ENCODE data around the gene C22orf39. TPM values are rescaled to one million over a fixed set of nuclear protein-coding genes. Genes with fewer than 3 reads are reported as not detected.

The C22orf39 gene
- total RNA-seq, 4 donors from 2014 or later: 66.9 to 90.0 (median 83.1) TPM

GRCh38 chr22:19480789-19481188, 33.3 kb upstream of the C22orf39 start:
- intact Hi-C loops (cut with DNase I): no loop called here
- Histone ChIP-seq H3K9me3 (no peaks in the 10 kb centered on the region), H3K4me3 (replicated peaks in 1 of 3) (no peak overlapping the region), H3K27me3 (no peaks in the 10 kb centered on the region), H3K36me3 (no peaks in the 10 kb centered on the region), H3K27ac (no peak overlapping the region), H3K4me1 (peaks cover 15 to 16% of the 10 kb centered on the region in 2 donors)
- no peak for DNase-seq
- 62 to 65% methylated on average over 10 of the region's 10 CpGs for WGBS, 2 donors
- no peak for TF ChIP-seq POLR2A (IDR thresholded peaks at IDR 0.05)
- TF ChIP-seq, protein P1, sequence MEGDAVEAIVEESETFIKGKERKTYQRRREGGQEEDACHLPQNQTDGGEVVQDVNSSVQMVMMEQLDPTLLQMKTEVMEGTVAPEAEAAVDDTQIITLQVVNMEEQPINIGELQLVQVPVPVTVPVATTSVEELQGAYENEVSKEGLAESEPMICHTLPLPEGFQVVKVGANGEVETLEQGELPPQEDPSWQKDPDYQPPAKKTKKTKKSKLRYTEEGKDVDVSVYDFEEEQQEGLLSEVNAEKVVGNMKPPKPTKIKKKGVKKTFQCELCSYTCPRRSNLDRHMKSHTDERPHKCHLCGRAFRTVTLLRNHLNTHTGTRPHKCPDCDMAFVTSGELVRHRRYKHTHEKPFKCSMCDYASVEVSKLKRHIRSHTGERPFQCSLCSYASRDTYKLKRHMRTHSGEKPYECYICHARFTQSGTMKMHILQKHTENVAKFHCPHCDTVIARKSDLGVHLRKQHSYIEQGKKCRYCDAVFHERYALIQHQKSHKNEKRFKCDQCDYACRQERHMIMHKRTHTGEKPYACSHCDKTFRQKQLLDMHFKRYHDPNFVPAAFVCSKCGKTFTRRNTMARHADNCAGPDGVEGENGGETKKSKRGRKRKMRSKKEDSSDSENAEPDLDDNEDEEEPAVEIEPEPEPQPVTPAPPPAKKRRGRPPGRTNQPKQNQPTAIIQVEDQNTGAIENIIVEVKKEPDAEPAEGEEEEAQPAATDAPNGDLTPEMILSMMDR (IDR thresholded peaks at IDR 0.05): no peak

- intact Hi-C loops (cut with DNase I): no loop called here
- H3K4me1 ChIP-seq: peaks cover 15 to 16% of the 10 kb centered on the region in 2 donors
- no peak overlapping the region for H3K27ac ChIP-seq
- H3K27me3 ChIP-seq: no peaks in the 10 kb centered on the region
- H3K9me3 ChIP-seq: no peaks in the 10 kb centered on the region
- DNase-seq: no peak
- H3K36me3 ChIP-seq: peaks cover 0 to 2% of the 10 kb centered on the region in 2 donors
- TF ChIP-seq POLR2A (IDR thresholded peaks at IDR 0.05): no peak
- TF ChIP-seq, protein P1 (IDR thresholded peaks at IDR 0.05): no peak
- H3K4me3 ChIP-seq (replicated peaks in 1 of 3): peak overlapping the region in 1 of 3 donors; percentile 13
- WGBS, 2 donors: 1% methylated on average over 15 of the region's 15 CpGs
Measured at GRCh38 chr22:19480173-19480568, 32.7 kb upstream of the C22orf39 start.

- TF ChIP-seq POLR2A (IDR thresholded peaks at IDR 0.05): no peak
- TF ChIP-seq, protein P1 (IDR thresholded peaks at IDR 0.05): peak in 1 of 6 experiments; percentile 15
- H3K4me3 ChIP-seq (replicated peaks in 1 of 3): peak within 1 kb of the TSS; percentile 45 to 85 (median 69)
- peaks cover 15 to 16% of the 10 kb centered on the region in 2 donors for H3K4me1 ChIP-seq
- 0% methylated on average over 37 to 39 of the region's 50 CpGs for WGBS, 2 donors
- no peaks in the 10 kb centered on the region for H3K9me3 ChIP-seq
- intact Hi-C loops (cut with DNase I): loop anchor here (10.0 kb wide), 1 partner anchor 295 kb away; no protein-coding TSS in a partner anchor
- H3K36me3 ChIP-seq: peaks cover 0 to 6% of the 10 kb centered on the region in 2 donors
- H3K27me3 ChIP-seq: no peaks in the 10 kb centered on the region
- peak within 1 kb of the TSS; percentile 96 to 99 (median 99) for H3K27ac ChIP-seq
- DNase-seq: peak; percentile 97 to 98
Measured at GRCh38 chr22:19479355-19480172, 32.1 kb upstream of the C22orf39 start, which contains the start of gene CDC45. CDC45 (plus strand) TSS chr22:19479920; CDS start chr22:19479969, 49 bp downstream.

GRCh38 chr22:19478901-19479354, 31.4 kb upstream of the C22orf39 start, which contains the start of gene UFD1:
UFD1 (minus strand) TSS chr22:19479193; CDS start chr22:19479085, 108 bp downstream.
- TF ChIP-seq POLR2A (IDR thresholded peaks at IDR 0.05): peak in 1 of 2 donors; percentile 50
- TF ChIP-seq, protein P1 (IDR thresholded peaks at IDR 0.05): peak in 1 of 6 experiments; percentile 21
- peak within 1 kb of the TSS; percentile 96 to 99 (median 99) for H3K27ac ChIP-seq
- peaks cover 15 to 16% of the 10 kb centered on the region in 2 donors for H3K4me1 ChIP-seq
- no peaks in the 10 kb centered on the region for H3K27me3 ChIP-seq
- DNase-seq: peak; percentile 81 to 85
- WGBS, 2 donors: 0% methylated on average over 9 to 22 of the region's 42 CpGs
- H3K4me3 ChIP-seq (replicated peaks in 1 of 3): peak within 1 kb of the TSS; percentile 45 to 85 (median 69)
- H3K9me3 ChIP-seq: no peaks in the 10 kb centered on the region
- intact Hi-C loops (cut with DNase I): loop anchor here (10.0 kb wide), 1 partner anchor 294 kb away; no protein-coding TSS in a partner anchor
- H3K36me3 ChIP-seq: peaks cover 0 to 8% of the 10 kb centered on the region in 2 donors

Data from thyroid gland (tissue), 4 donors.